HG03135 (cell line): ENCODE results near the gene ERP44.
"Not testable (repeated sequence)": the region's sequence is repeated elsewhere in the genome, so short reads cannot be mapped to it uniquely, and the experiment has no call there.

Experiments used
- ATAC-seq: cut with Tn5 transposase; IDR thresholded peaks from one replicate; pipeline ENCODE4 v1.9.1; 2021; ENCODE audit warnings: mild to moderate bottlenecking, moderate library complexity; ENCODE audit not compliant: unreplicated experiment

ERP44 gene

GRCh38 chr9:100101608-100102007 lies 2.8 kb upstream of the ERP44 start:
- no peak for ATAC-seq

- ATAC-seq = no peak
Measured at GRCh38 chr9:100100146-100100667, 1.4 kb upstream of the ERP44 start.

- ATAC-seq = peak; percentile 1
Measured at GRCh38 chr9:100099722-100100042, 882 bp upstream of the ERP44 start.

GRCh38 chr9:100098046-100098886 lies 534 bp downstream of the ERP44 start:
- ATAC-seq = peak; percentile 12

GRCh38 chr9:100096378-100096916 lies 2.4 kb downstream of the ERP44 start:
- no peak for ATAC-seq

GRCh38 chr9:100094411-100094810 lies 4.4 kb downstream of the ERP44 start:
- not testable (repeated sequence) for ATAC-seq

- ATAC-seq = no peak
Measured at GRCh38 chr9:100092066-100092465, 6.7 kb downstream of the ERP44 start.

- ATAC-seq = no peak
Measured at GRCh38 chr9:100091650-100092049, 7.2 kb downstream of the ERP44 start.

GRCh38 chr9:100090880-100091279 lies 7.9 kb downstream of the ERP44 start:
- no peak for ATAC-seq

- no peak for ATAC-seq
Measured at GRCh38 chr9:100088202-100088601, 10.6 kb downstream of the ERP44 start.

- no peak for ATAC-seq
Measured at GRCh38 chr9:100087218-100087617, 11.6 kb downstream of the ERP44 start.

GRCh38 chr9:100086097-100086635 lies 12.6 kb downstream of the ERP44 start:
- no peak for ATAC-seq

- peak; percentile 74 for ATAC-seq
Measured at GRCh38 chr9:100084734-100085133, 14.1 kb downstream of the ERP44 start.

GRCh38 chr9:100084128-100084453 lies 14.7 kb downstream of the ERP44 start:
- ATAC-seq = peak; percentile 48

- ATAC-seq = peak; percentile 49
Measured at GRCh38 chr9:100083448-100084127, 15.2 kb downstream of the ERP44 start.

- ATAC-seq = no peak
Measured at GRCh38 chr9:100082782-100083181, 16.0 kb downstream of the ERP44 start.

GRCh38 chr9:100076256-100076655 lies 22.5 kb downstream of the ERP44 start:
- not testable (repeated sequence) for ATAC-seq

- ATAC-seq = no peak
Measured at GRCh38 chr9:100074989-100075388, 23.8 kb downstream of the ERP44 start.

GRCh38 chr9:100074093-100074492 lies 24.7 kb downstream of the ERP44 start:
- ATAC-seq = no peak

GRCh38 chr9:100072805-100073204 lies 26.0 kb downstream of the ERP44 start:
- no peak for ATAC-seq

- ATAC-seq = no peak
Measured at GRCh38 chr9:100071271-100071670, 27.5 kb downstream of the ERP44 start.
